Measurements from ENCODE around the gene EPS8.

Gene EPS8

GRCh38 chr12:15650399-15651128 is 138.6 kb downstream of the EPS8 start:
- Histone ChIP-seq H3K27me3 (ENCODE audit: control insufficient read depth, insufficient read depth, low read length) (no peaks in the 10 kb centered on the region), H3K9ac (ENCODE audit: low read length) (no peak overlapping the region), H3K36me3 (ENCODE audit: control insufficient read depth, low read depth, low read length) (no peaks in the 10 kb centered on the region), H3K9me3 (ENCODE audit: control insufficient read depth, low read depth, low read length) (no peaks in the 10 kb centered on the region), H3K4me3 (ENCODE audit: low read length) (no peak overlapping the region), H3K27ac (ENCODE audit: low read length) (no peak overlapping the region), H3K4me1 (ENCODE audit: control insufficient read depth, low read depth, low read length) (peaks cover 7% of the 10 kb centered on the region)

GRCh38 chr12:15649347-15649746 is 139.8 kb downstream of the EPS8 start:
- no peak overlapping the region for H3K4me3 ChIP-seq (ENCODE audit: low read length)
- H3K9ac ChIP-seq (ENCODE audit: low read length) = no peak overlapping the region
- H3K36me3 ChIP-seq (ENCODE audit: control insufficient read depth, low read depth, low read length) = no peaks in the 10 kb centered on the region
- H3K4me1 ChIP-seq (ENCODE audit: control insufficient read depth, low read depth, low read length) = peaks cover 7% of the 10 kb centered on the region
- no peaks in the 10 kb centered on the region for H3K9me3 ChIP-seq (ENCODE audit: control insufficient read depth, low read depth, low read length)
- H3K27me3 ChIP-seq (ENCODE audit: control insufficient read depth, insufficient read depth, low read length) = no peaks in the 10 kb centered on the region
- H3K27ac ChIP-seq (ENCODE audit: low read length) = no peak overlapping the region

GRCh38 chr12:15648558-15648957 is 140.6 kb downstream of the EPS8 start:
- Histone ChIP-seq H3K36me3 (ENCODE audit: control insufficient read depth, low read depth, low read length) (no peaks in the 10 kb centered on the region), H3K9ac (ENCODE audit: low read length) (no peak overlapping the region), H3K27me3 (ENCODE audit: control insufficient read depth, insufficient read depth, low read length) (no peaks in the 10 kb centered on the region), H3K9me3 (ENCODE audit: control insufficient read depth, low read depth, low read length) (no peaks in the 10 kb centered on the region), H3K4me3 (ENCODE audit: low read length) (no peak overlapping the region), H3K4me1 (ENCODE audit: control insufficient read depth, low read depth, low read length) (peaks cover 7% of the 10 kb centered on the region), H3K27ac (ENCODE audit: low read length) (no peak overlapping the region)

DNA sequence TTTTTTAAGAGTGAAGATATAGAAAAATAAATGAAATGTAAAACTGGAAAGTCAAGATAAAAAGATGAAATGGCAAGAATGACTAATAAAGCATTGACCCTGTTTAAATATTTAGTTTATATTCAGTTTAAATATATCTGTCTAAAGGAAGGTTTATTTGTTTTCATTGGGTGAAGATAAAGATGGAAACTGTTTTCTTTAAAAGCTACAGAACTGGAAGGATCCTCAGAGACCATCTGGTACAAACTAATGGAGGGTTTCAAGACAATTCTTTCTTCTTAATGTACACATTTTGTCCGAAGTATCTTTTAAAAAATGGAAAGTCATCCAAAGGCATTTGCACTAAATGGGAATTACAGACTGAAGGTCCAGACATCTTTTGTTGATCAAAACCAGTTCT is 142.6 kb downstream of the EPS8 start:
- H3K27ac ChIP-seq (ENCODE audit: low read length) = no peak overlapping the region
- H3K9me3 ChIP-seq (ENCODE audit: control insufficient read depth, low read depth, low read length) = no peaks in the 10 kb centered on the region
- no peak overlapping the region for H3K9ac ChIP-seq (ENCODE audit: low read length)
- H3K4me3 ChIP-seq (ENCODE audit: low read length) = no peak overlapping the region
- H3K4me1 ChIP-seq (ENCODE audit: control insufficient read depth, low read depth, low read length) = no peaks in the 10 kb centered on the region
- H3K27me3 ChIP-seq (ENCODE audit: control insufficient read depth, insufficient read depth, low read length) = no peaks in the 10 kb centered on the region
- no peaks in the 10 kb centered on the region for H3K36me3 ChIP-seq (ENCODE audit: control insufficient read depth, low read depth, low read length)

- Histone ChIP-seq H3K4me3 (ENCODE audit: low read length) (no peak overlapping the region), H3K9me3 (ENCODE audit: control insufficient read depth, low read depth, low read length) (no peaks in the 10 kb centered on the region), H3K36me3 (ENCODE audit: control insufficient read depth, low read depth, low read length) (no peaks in the 10 kb centered on the region), H3K9ac (ENCODE audit: low read length) (no peak overlapping the region), H3K27ac (ENCODE audit: low read length) (no peak overlapping the region), H3K27me3 (ENCODE audit: control insufficient read depth, insufficient read depth, low read length) (no peaks in the 10 kb centered on the region), H3K4me1 (ENCODE audit: control insufficient read depth, low read depth, low read length) (no peaks in the 10 kb centered on the region)
Observed at GRCh38 chr12:15644700-15645099, 144.5 kb downstream of the EPS8 start.

GRCh38 chr12:15638231-15638630 is 151.0 kb downstream of the EPS8 start:
- Histone ChIP-seq H3K9me3 (ENCODE audit: control insufficient read depth, low read depth, low read length) (no peaks in the 10 kb centered on the region), H3K4me3 (ENCODE audit: low read length) (no peak overlapping the region), H3K36me3 (ENCODE audit: control insufficient read depth, low read depth, low read length) (no peaks in the 10 kb centered on the region), H3K9ac (ENCODE audit: low read length) (no peak overlapping the region), H3K27ac (ENCODE audit: low read length) (no peak overlapping the region), H3K27me3 (ENCODE audit: control insufficient read depth, insufficient read depth, low read length) (no peaks in the 10 kb centered on the region), H3K4me1 (ENCODE audit: control insufficient read depth, low read depth, low read length) (no peaks in the 10 kb centered on the region)

- Histone ChIP-seq H3K4me1 (ENCODE audit: control insufficient read depth, low read depth, low read length) (no peaks in the 10 kb centered on the region), H3K36me3 (ENCODE audit: control insufficient read depth, low read depth, low read length) (no peaks in the 10 kb centered on the region), H3K4me3 (ENCODE audit: low read length) (no peak overlapping the region), H3K27me3 (ENCODE audit: control insufficient read depth, insufficient read depth, low read length) (no peaks in the 10 kb centered on the region), H3K27ac (ENCODE audit: low read length) (no peak overlapping the region), H3K9me3 (ENCODE audit: control insufficient read depth, low read depth, low read length) (no peaks in the 10 kb centered on the region), H3K9ac (ENCODE audit: low read length) (no peak overlapping the region)
Observed at GRCh38 chr12:15636060-15636890, 152.9 kb downstream of the EPS8 start.

GRCh38 chr12:15634010-15634683 is 155.0 kb downstream of the EPS8 start:
- no peak overlapping the region for H3K4me3 ChIP-seq (ENCODE audit: low read length)
- H3K9ac ChIP-seq (ENCODE audit: low read length) = no peak overlapping the region
- no peak overlapping the region for H3K27ac ChIP-seq (ENCODE audit: low read length)
- no peaks in the 10 kb centered on the region for H3K4me1 ChIP-seq (ENCODE audit: control insufficient read depth, low read depth, low read length)
- H3K9me3 ChIP-seq (ENCODE audit: control insufficient read depth, low read depth, low read length) = no peaks in the 10 kb centered on the region
- H3K36me3 ChIP-seq (ENCODE audit: control insufficient read depth, low read depth, low read length) = no peaks in the 10 kb centered on the region
- no peaks in the 10 kb centered on the region for H3K27me3 ChIP-seq (ENCODE audit: control insufficient read depth, insufficient read depth, low read length)

- no peak overlapping the region for H3K4me3 ChIP-seq (ENCODE audit: low read length)
- H3K4me1 ChIP-seq (ENCODE audit: control insufficient read depth, low read depth, low read length) = peaks cover 2% of the 10 kb centered on the region
- no peak overlapping the region for H3K27ac ChIP-seq (ENCODE audit: low read length)
Observed at GRCh38 chr12:15633201-15633600, 156.0 kb downstream of the EPS8 start.

DNA sequence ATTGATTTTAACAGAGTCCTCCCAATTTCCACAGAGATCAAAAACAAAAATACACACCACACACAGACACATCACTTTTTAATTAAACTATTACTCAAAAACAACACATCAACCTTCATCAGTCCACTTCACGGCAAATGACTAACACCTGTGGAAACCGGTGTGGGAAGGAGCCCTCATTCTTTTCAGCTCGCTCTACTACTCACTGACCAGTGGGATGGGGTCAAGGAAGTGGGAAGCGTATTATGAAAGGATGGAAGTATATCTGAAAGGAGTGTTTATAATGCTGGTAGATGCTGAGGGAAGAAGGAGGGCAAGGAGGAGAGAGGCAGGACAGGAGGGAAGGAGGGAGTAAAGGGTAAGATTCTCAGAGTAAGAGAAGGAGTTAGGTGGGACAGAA is 156.5 kb downstream of the EPS8 start:
- no peak overlapping the region for H3K27ac ChIP-seq (ENCODE audit: low read length)
- no peak overlapping the region for H3K4me3 ChIP-seq (ENCODE audit: low read length)
- no peaks in the 10 kb centered on the region for H3K9me3 ChIP-seq (ENCODE audit: control insufficient read depth, low read depth, low read length)
- H3K9ac ChIP-seq (ENCODE audit: low read length) = no peak overlapping the region
- no peaks in the 10 kb centered on the region for H3K36me3 ChIP-seq (ENCODE audit: control insufficient read depth, low read depth, low read length)
- H3K4me1 ChIP-seq (ENCODE audit: control insufficient read depth, low read depth, low read length) = peaks cover 2% of the 10 kb centered on the region
- no peaks in the 10 kb centered on the region for H3K27me3 ChIP-seq (ENCODE audit: control insufficient read depth, insufficient read depth, low read length)

More at GRCh38 chr12:15633201-15633600, 156.0 kb downstream of the EPS8 start:
- no peaks in the 10 kb centered on the region for H3K9me3 ChIP-seq (ENCODE audit: control insufficient read depth, low read depth, low read length)
- H3K9ac ChIP-seq (ENCODE audit: low read length) = no peak overlapping the region
- H3K36me3 ChIP-seq (ENCODE audit: control insufficient read depth, low read depth, low read length) = no peaks in the 10 kb centered on the region
- no peaks in the 10 kb centered on the region for H3K27me3 ChIP-seq (ENCODE audit: control insufficient read depth, insufficient read depth, low read length)

DNA sequence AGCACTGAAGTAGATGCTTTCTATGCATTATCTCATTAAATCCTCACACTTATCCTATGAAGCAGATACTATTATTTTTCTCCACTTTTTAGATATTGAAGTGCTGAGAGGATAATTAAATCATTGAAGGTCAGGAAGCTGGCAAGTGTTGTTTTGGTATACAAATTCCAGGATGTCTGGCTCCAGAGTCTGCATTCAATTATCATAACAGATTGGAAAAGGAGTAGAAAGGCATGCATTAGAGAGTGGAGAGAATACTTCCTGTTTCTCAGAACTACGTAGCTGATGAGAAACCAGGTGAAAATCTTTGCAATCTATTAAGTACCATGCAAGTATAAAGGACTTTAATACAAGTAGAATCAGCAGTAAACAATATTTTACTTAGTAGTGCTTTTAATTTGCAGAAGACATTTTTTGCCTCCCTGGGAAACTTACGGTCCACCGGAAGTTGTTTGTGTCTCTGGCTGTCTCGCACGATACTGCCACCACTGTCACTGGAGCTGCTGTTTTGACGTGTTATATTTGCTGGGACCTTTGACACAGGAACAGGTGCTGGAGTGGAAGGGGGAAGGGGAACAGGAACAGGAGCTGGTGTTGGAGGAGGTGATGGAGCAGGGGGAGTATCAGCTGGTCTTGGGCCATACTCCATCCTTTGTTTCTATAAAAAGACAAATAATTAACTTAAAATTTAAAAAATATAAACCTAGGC is 158.0 kb downstream of the EPS8 start:
- no peak overlapping the region for H3K4me3 ChIP-seq (ENCODE audit: low read length)
- H3K36me3 ChIP-seq (ENCODE audit: control insufficient read depth, low read depth, low read length) = no peaks in the 10 kb centered on the region
- H3K9ac ChIP-seq (ENCODE audit: low read length) = no peak overlapping the region
- H3K27me3 ChIP-seq (ENCODE audit: control insufficient read depth, insufficient read depth, low read length) = no peaks in the 10 kb centered on the region
- H3K9me3 ChIP-seq (ENCODE audit: control insufficient read depth, low read depth, low read length) = no peaks in the 10 kb centered on the region
- H3K27ac ChIP-seq (ENCODE audit: low read length) = no peak overlapping the region
- peaks cover 2% of the 10 kb centered on the region for H3K4me1 ChIP-seq (ENCODE audit: control insufficient read depth, low read depth, low read length)
